K562 (cell line): Measurements from ENCODE around the gene PXMP2. TPM values are rescaled to one million over a fixed set of nuclear protein-coding genes. Genes with fewer than 3 reads are reported as not detected.

Experiments used
- ATAC-seq: fragments of 200-7000 bp; cut with Tn5 transposase; 3 replicates; pipeline ENCODE4 v1.9.1; 2020; ENCODE audit warnings: moderate library complexity
- BruUV-seq: library from RNA; stranded (reverse); fragments of 400-500 nt; replicated peaks from 2 replicates; lab custom pipeline; 2021; lab: Mats Ljungman, UMichigan
- CTCF ChIA-PET: fragments of 300-600 bp; formaldehyde crosslinking; extraction: SDS; loops from one replicate; lab custom pipeline; 2021; ENCODE audit warnings: low intra/inter-chr PET ratio; lab: Yijun Ruan, JAX
- POLR2A ChIA-PET: fragments of 300-600, 350-650 bp; sonication (Branson Sonifier 250); formaldehyde crosslinking; extraction: SDS; loops from one replicate; lab custom pipeline; 2021; ENCODE audit warnings: antibody characterized with exemption, inconsistent platforms; lab: Yijun Ruan, JAX
- DNase-seq, 4 experiments: peaks; one replicate each; pipeline versions ENCODE4 v3.0.0 to v3.0.0-alpha.2; 2011 to 2018; ENCODE audit warnings: low spot score in 3 of 4, mixed read lengths in 3 of 4; ENCODE audit errors: extremely low read depth in 1 of 4
- FAIRE-seq: peaks from 2 replicates; lab custom pipeline; 2011; peaks lifted over from hg19 to GRCh38; lab: Jason Lieb, UNC
- H2AFZ ChIP-seq: 2 replicates; pipeline ENCODE4 v1.6.0; 2011; ENCODE audit warnings: low read depth, low read length, control low read depth, inconsistent platforms
- H3K27ac ChIP-seq: fragments of 200-600 bp; 3 replicates; pipeline ENCODE4 v1.8.0; 2011; ENCODE audit warnings: low read depth, mild to moderate bottlenecking, control low read depth, inconsistent platforms, low read length, moderate library complexity, mixed read lengths; ENCODE audit errors: extremely low read depth
- H3K27me3 ChIP-seq, 2 experiments: fragments of 300-600 bp in 1 of 2; 2 replicates in 1 of 2; 3 replicates in 1 of 2; pipeline versions ENCODE4 v1.6.0 to v1.8.0; 2011; ENCODE audit warnings: inconsistent platforms in 2 of 2, low read length in 2 of 2, mild to moderate bottlenecking in 1 of 2, mixed read lengths in 1 of 2, moderate library complexity in 1 of 2; ENCODE audit not compliant: control insufficient read depth in 2 of 2, insufficient read depth in 2 of 2
- H3K36me3 ChIP-seq: fragments of 300-600 bp; 3 replicates; pipeline ENCODE4 v1.8.0; 2011; ENCODE audit warnings: mild to moderate bottlenecking, low read length, inconsistent platforms; ENCODE audit not compliant: control insufficient read depth, insufficient read depth
- H3K4me1 ChIP-seq, 2 experiments: fragments of 200-600 bp in 1 of 2; replicated peaks in 1 of 2; 2 replicates in 1 of 2; 3 replicates in 1 of 2; pipeline versions ENCODE4 v1.5.1 to v1.8.0; 2011; ENCODE audit warnings: inconsistent platforms in 2 of 2, low read length in 2 of 2, mild to moderate bottlenecking in 1 of 2, mixed read lengths in 1 of 2, moderate library complexity in 1 of 2; ENCODE audit not compliant: control insufficient read depth in 2 of 2, insufficient read depth in 2 of 2
- H3K4me2 ChIP-seq: 2 replicates; pipeline ENCODE4 v1.6.1; 2011; ENCODE audit warnings: low read length, control low read depth, inconsistent platforms, mixed read lengths; ENCODE audit not compliant: insufficient read depth
- H3K4me3 ChIP-seq: fragments of 200-600 bp; sonication (generic), shearing (Covaris generic); 2 replicates; pipeline ENCODE4 v1.5.1; 2016; ENCODE audit warnings: control low read depth, inconsistent platforms
- H3K79me2 ChIP-seq: fragments of 200-600 bp; 3 replicates; pipeline ENCODE4 v1.8.0; 2011; ENCODE audit warnings: low read length, inconsistent platforms; ENCODE audit not compliant: control insufficient read depth, insufficient read depth
- H3K9ac ChIP-seq, 2 experiments: 2 replicates each; pipeline versions ENCODE4 v1.6.0 to v1.6.1; 2011; ENCODE audit warnings: low read depth in 2 of 2, low read length in 2 of 2, control low read depth in 1 of 2, inconsistent platforms in 1 of 2, mild to moderate bottlenecking in 1 of 2, mixed read lengths in 1 of 2; ENCODE audit not compliant: insufficient read depth in 1 of 2
- H3K9me1 ChIP-seq: one replicate; pipeline ENCODE4 v1.6.0; 2011; ENCODE audit warnings: inconsistent platforms, mild to moderate bottlenecking, low read length, moderate library complexity; ENCODE audit not compliant: control insufficient read depth, insufficient read depth
- H3K9me3 ChIP-seq: replicated peaks from 2 replicates; pipeline ENCODE4 v1.5.1; 2011; ENCODE audit warnings: low read depth, low read length, inconsistent platforms; ENCODE audit not compliant: control insufficient read depth, insufficient read depth
- H4K20me1 ChIP-seq: replicated peaks from 2 replicates; pipeline ENCODE4 v1.6.1; 2011; ENCODE audit warnings: low read length, inconsistent platforms, mixed read lengths; ENCODE audit not compliant: control insufficient read depth, insufficient read depth
- HMBOX1 ChIP-seq: sonication (generic); IDR thresholded peaks from 2 replicates; pipeline ENCODE4 v1.6.1; 2016
- MAFF ChIP-seq: IDR thresholded peaks from 2 replicates; pipeline ENCODE4 v1.6.1; 2012; ENCODE audit warnings: low read length, improper control_type of control experiment
- POLR2AphosphoS2 ChIP-seq: IDR thresholded peaks from 2 replicates; pipeline ENCODE4 v1.6.1; 2012; ENCODE audit warnings: low read length, improper control_type of control experiment
- RBFOX2 ChIP-seq: fragments of 200-400 bp; formaldehyde crosslinking; IDR thresholded peaks from 2 replicates; pipeline ENCODE4 v1.6.1; 2017; ENCODE audit warnings: low read depth, mild to moderate bottlenecking, low read length, moderate library complexity
- TAF7 ChIP-seq: fragments of 450-650 bp; IDR thresholded peaks from 2 replicates; pipeline ENCODE4 v1.6.1; 2016; ENCODE audit warnings: missing genetic modification characterization, missing compliant biosample characterization
- WGBS: fragments of 100-300 bp; shearing (Covaris generic); methylation state at CpG from one replicate; pipeline ENCODE4 v1.1.6; 2016; ENCODE audit warnings: low coverage, mixed read lengths; ENCODE audit not compliant: insufficient coverage; ENCODE audit errors: missing lambda C conversion rate; 5-methylcytosine and 5-hydroxymethylcytosine counted together
- in situ Hi-C: fragments of 300-500 bp; cut with MboI; formaldehyde crosslinking; loops from 4 replicates; pipeline ENCODE4 v1.15.0; 2018; ENCODE audit warnings: inconsistent platforms, mixed read lengths
- intact Hi-C: fragments of 100-400 bp; cut with micrococcal nuclease; formaldehyde crosslinking; loops from 2 replicates; pipeline ENCODE4 v1.14.2; 2022
- polyA plus RNA-seq, 8 experiments: library from polyadenylated mRNA; depleted of rRNA in 4 of 8; stranded (reverse) in 5 of 8; unstranded in 3 of 8; fragments of >200 nt; fragmentation: Nextera tagmentation in 2 of 8; fragmentation: Illumina TruSeq in 1 of 8; extraction: Ambion mirVana in 2 of 8; extraction: Trizol in 1 of 8; gene quantifications; 2 replicates each; pipeline versions ENCODE4 v1.2.1 to v1.2.3, GENCODE V29; 2011 to 2014; ENCODE audit warnings: inconsistent platforms in 1 of 8, missing spikeins in 1 of 8
- total RNA-seq, 7 experiments: library from RNA; depleted of rRNA in 6 of 7; stranded (reverse); fragments of >200 nt in 6 of 7; fragmentation: Illumina TruSeq in 2 of 7; extraction: Trizol in 2 of 7; gene quantifications; 2 replicates each; pipeline versions ENCODE4 v1.2.1 to v1.2.3, GENCODE V29; 2011 to 2021; ENCODE audit warnings: low replicate concordance in 1 of 7
- TF ChIP-seq, protein P1 (sequence below): sonication (generic); formaldehyde crosslinking; IDR thresholded peaks from 2 replicates; pipeline ENCODE4 v1.9.0; 2022; ENCODE audit warnings: mild to moderate bottlenecking, missing genetic modification reagents
- TF ChIP-seq, protein P2 (sequence below): sonication (generic); formaldehyde crosslinking; IDR thresholded peaks from 2 replicates; pipeline ENCODE4 v1.8.1; 2023; ENCODE audit warnings: mild to moderate bottlenecking, missing genetic modification reagents
- TF ChIP-seq, protein P3 (sequence below), 3 experiments: fragments of 200-800 bp in 1 of 3; sonication (Bioruptor generic) in 1 of 3; sonication (generic) in 1 of 3; formaldehyde crosslinking in 1 of 3; IDR thresholded peaks; 2 replicates each; pipeline versions ENCODE4 v1.6.1 to v1.8.0; 2016 to 2022; ENCODE audit warnings: mild to moderate bottlenecking in 2 of 3, missing compliant biosample characterization in 2 of 3, missing genetic modification characterization in 2 of 3, missing genetic modification reagents in 1 of 3

The PXMP2 gene
- total and polyA plus RNA-seq, 9 of the 15 experiments (the other 6 are each of a cell fraction or from before 2014, with no cell fraction given) = 3.0 to 66.1 (median 44.7) TPM

- intact Hi-C loops (no loop called here), in situ Hi-C loops (no loop called here)
- ATAC-seq = no peak
- no peak overlapping the region for H3K4me2 ChIP-seq
- peaks cover 80% of the 10 kb centered on the region for H3K36me3 ChIP-seq
- 91% methylated on average over 9 of the region's 17 CpGs for WGBS
- CTCF ChIA-PET = no interaction called here
- no peak overlapping the region for H2AFZ ChIP-seq
- H4K20me1 ChIP-seq = no peaks in the 10 kb centered on the region; the same call in 1 of the 2 replicates
- H3K9me1 ChIP-seq = no peaks in the 10 kb centered on the region
- no peak for FAIRE-seq
- no peak overlapping the region for H3K4me3 ChIP-seq
- no peaks in the 10 kb centered on the region for H3K9me3 ChIP-seq
- no peak overlapping the region for H3K9ac ChIP-seq
- H3K4me1 ChIP-seq = peaks cover 0 to 6% of the 10 kb centered on the region in 2 experiments; a peak in 3 of 5 replicates
- no peak for DNase-seq
- no peaks in the 10 kb centered on the region for H3K27me3 ChIP-seq
- TF ChIP-seq POLR2AphosphoS2 (0 out of 2 replicates have a peak, but pooled peaks have one; percentile 41), TAF7 (tag) (no peak)
- H3K79me2 ChIP-seq = peaks cover 31% of the 10 kb centered on the region
- no TSS peak for BruUV-seq
- no peak overlapping the region for H3K27ac ChIP-seq
- POLR2A ChIA-PET = interaction anchor here (1.5 kb wide), 1 partner anchor 8 kb away, joined by 4 read pairs; no protein-coding TSS in a partner anchor
Measured at GRCh38 chr12:132717011-132717410, 29.6 kb downstream of the PXMP2 start.

DNA sequence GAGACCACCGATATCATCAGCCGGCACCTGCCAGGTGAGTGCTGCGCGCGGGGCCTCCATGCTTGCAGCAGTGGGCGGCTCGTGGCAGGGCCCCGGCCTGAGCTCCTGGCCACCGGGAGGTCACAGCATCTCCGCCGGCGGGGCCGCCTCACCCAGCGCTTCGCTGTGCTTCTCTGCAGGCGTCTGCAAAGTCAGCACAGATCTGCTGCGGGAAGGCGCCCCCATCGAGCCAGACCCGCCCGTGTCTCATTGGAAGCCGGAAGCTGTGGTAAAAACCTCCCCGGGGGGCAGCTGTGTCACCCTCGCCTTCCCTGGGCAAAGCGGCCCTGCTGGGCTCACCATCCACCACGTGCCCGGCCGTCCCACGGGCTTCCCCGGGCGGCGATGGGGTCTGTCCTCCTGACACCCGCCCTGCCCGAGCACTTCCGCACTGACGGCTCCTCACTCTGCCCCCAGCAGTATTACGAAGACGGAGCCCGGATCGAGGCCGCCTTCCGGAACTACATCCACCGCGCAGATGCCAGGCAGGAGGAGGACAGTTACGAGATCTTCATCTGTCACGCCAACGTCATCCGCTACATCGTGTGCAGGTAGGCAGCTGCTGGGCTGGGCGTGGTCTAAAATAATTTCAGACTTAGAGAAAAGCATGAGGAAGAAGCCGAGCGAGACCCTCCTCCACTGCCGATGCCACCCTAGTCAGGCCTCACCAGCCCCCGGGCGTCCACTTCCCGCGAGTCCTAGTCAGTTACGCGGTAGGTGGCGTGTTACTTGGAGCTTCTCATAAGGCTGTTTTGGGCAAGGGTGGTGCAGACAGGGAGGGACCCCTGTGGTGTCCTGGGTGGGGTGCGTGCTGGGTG is 30.4 kb downstream of the PXMP2 start:
- no peak for FAIRE-seq
- ATAC-seq = no peak
- 94% methylated on average over 46 of the region's 61 CpGs for WGBS
- CTCF ChIA-PET = no interaction called here
- Histone ChIP-seq H2AFZ (no peak overlapping the region), H3K4me2 (no peak overlapping the region), H3K4me1 (peaks cover 0 to 6% of the 10 kb centered on the region in 2 experiments; a peak in 2 of 5 replicates), H3K79me2 (peaks cover 24% of the 10 kb centered on the region), H4K20me1 (no peaks in the 10 kb centered on the region; the same call in 1 of the 2 replicates), H3K27ac (no peak overlapping the region), H3K9me3 (no peaks in the 10 kb centered on the region), H3K9me1 (no peaks in the 10 kb centered on the region), H3K36me3 (peaks cover 85% of the 10 kb centered on the region), H3K4me3 (no peak overlapping the region), H3K9ac (no peak overlapping the region), H3K27me3 (no peaks in the 10 kb centered on the region)
- no peak for DNase-seq
- POLR2A ChIA-PET = interaction anchor here (1.5 kb wide), 1 partner anchor 9 kb away, joined by 4 read pairs; no protein-coding TSS in a partner anchor
- in situ Hi-C loops (no loop called here), intact Hi-C loops (no loop called here)
- BruUV-seq = no TSS peak
- TF ChIP-seq, protein P1, sequence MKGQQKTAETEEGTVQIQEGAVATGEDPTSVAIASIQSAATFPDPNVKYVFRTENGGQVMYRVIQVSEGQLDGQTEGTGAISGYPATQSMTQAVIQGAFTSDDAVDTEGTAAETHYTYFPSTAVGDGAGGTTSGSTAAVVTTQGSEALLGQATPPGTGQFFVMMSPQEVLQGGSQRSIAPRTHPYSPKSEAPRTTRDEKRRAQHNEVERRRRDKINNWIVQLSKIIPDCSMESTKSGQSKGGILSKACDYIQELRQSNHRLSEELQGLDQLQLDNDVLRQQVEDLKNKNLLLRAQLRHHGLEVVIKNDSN = no peak
- TF ChIP-seq HMBOX1 (no peak), MAFF (no peak), RBFOX2 (peak; percentile 30; the same call in 1 of the 2 replicates)
- TF ChIP-seq, protein P2, sequence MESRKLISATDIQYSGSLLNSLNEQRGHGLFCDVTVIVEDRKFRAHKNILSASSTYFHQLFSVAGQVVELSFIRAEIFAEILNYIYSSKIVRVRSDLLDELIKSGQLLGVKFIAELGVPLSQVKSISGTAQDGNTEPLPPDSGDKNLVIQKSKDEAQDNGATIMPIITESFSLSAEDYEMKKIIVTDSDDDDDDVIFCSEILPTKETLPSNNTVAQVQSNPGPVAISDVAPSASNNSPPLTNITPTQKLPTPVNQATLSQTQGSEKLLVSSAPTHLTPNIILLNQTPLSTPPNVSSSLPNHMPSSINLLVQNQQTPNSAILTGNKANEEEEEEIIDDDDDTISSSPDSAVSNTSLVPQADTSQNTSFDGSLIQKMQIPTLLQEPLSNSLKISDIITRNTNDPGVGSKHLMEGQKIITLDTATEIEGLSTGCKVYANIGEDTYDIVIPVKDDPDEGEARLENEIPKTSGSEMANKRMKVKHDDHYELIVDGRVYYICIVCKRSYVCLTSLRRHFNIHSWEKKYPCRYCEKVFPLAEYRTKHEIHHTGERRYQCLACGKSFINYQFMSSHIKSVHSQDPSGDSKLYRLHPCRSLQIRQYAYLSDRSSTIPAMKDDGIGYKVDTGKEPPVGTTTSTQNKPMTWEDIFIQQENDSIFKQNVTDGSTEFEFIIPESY (CRISPR knock-in tag) = peak; percentile 88
- TF ChIP-seq, protein P3, sequence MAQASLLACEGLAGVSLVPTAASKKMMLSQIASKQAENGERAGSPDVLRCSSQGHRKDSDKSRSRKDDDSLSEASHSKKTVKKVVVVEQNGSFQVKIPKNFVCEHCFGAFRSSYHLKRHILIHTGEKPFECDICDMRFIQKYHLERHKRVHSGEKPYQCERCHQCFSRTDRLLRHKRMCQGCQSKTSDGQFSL (CRISPR knock-in tag; IDR thresholded peaks at IDR 0.05) = no peak
- TF ChIP-seq, protein P3 (tag; IDR thresholded peaks at IDR 0.05) = no peak
